Vagina (tissue), 2 donors: ENCODE data around the gene TTI1.

Experiments
- CTCF ChIP-seq, 3 experiments: fragments of 450-650 bp in 2 of 3; fragments of 200-600 bp in 1 of 3; sonication (generic) in 1 of 3; IDR thresholded peaks; one replicate each; pipeline ENCODE4 v1.5.1; 2017 to 2019; ENCODE audit warnings: antibody characterized with exemption in 3 of 3, mild to moderate bottlenecking in 2 of 3, moderate library complexity in 2 of 3
- POLR2A ChIP-seq, 2 donors: fragments of 450-650 bp; IDR thresholded peaks; one replicate each; pipeline ENCODE4 v1.6.1; 2017; ENCODE audit warnings: antibody characterized with exemption in 2 of 2, mild to moderate bottlenecking in 2 of 2, moderate library complexity in 2 of 2
- POLR2AphosphoS5 ChIP-seq, 2 donors: sonication (generic); formaldehyde crosslinking; IDR thresholded peaks; one replicate each; pipeline ENCODE4 v1.9.0; 2017; ENCODE audit warnings: antibody characterized with exemption in 2 of 2, mild to moderate bottlenecking in 2 of 2, low read depth in 1 of 2; ENCODE audit not compliant: insufficient read depth in 1 of 2

GRCh38 chr20:37940858-37941257 lies 92.4 kb downstream of the TTI1 start:
- TF ChIP-seq CTCF (IDR thresholded peaks at IDR 0.05) (no peak), POLR2AphosphoS5 (IDR thresholded peaks at IDR 0.05; ENCODE audit: insufficient read depth in 1 of 2, low read depth in 1 of 2) (no peak), POLR2A (IDR thresholded peaks at IDR 0.05) (no peak)
